Cardiac muscle cell (in vitro differentiated cells and primary cell): ENCODE measurements around the gene WTIP. TPM values are rescaled to one million over a fixed set of nuclear protein-coding genes. Genes with fewer than 3 reads are reported as not detected.
"Not testable (repeated sequence)": the region's sequence is repeated elsewhere in the genome, so short reads cannot be mapped to it uniquely, and the experiment has no call there.

Source experiments
- DNase-seq, 2 donors: peaks; one replicate each; pipeline versions ENCODE4 v3.0.0 to v3.0.0-alpha.2; 2010 to 2017; ENCODE audit warnings: low read depth in 1 of 2, low spot score in 1 of 2
- H3K27ac ChIP-seq: fragments of 200-600 bp; sonication (generic); 2 replicates; pipeline ENCODE4 v1.5.1; 2016
- H3K27me3 ChIP-seq: fragments of 200-600 bp; sonication (generic); 2 replicates; pipeline ENCODE4 v1.6.0; 2016; ENCODE audit warnings: control low read depth
- H3K36me3 ChIP-seq: fragments of 200-600 bp; sonication (generic); 2 replicates; pipeline ENCODE4 v1.5.1; 2016; ENCODE audit warnings: control low read depth
- H3K4me1 ChIP-seq: fragments of 200-600 bp; sonication (generic); 2 replicates; pipeline ENCODE4 v1.8.1; 2017; ENCODE audit warnings: low read depth, mild to moderate bottlenecking, mixed run types
- H3K4me3 ChIP-seq: fragments of 200-600 bp; sonication (generic); 2 replicates; pipeline ENCODE4 v1.5.1; 2016; ENCODE audit warnings: mild to moderate bottlenecking
- H3K9me3 ChIP-seq: fragments of 200-600 bp; sonication (generic); 2 replicates; pipeline ENCODE4 v1.5.1; 2017; ENCODE audit warnings: low read depth, mild to moderate bottlenecking, control low read depth
- CTCF ChIP-seq: IDR thresholded peaks from 2 replicates; pipeline ENCODE4 v1.5.1; 2012; ENCODE audit warnings: low read depth, mild to moderate bottlenecking, low read length
- polyA plus RNA-seq: library from polyadenylated mRNA; unstranded; fragments of >200 nt; fragmentation: Nextera tagmentation; extraction: Ambion mirVana; gene quantifications from 2 replicates; pipeline ENCODE4 v1.2.1, GENCODE V29; 2016
- total RNA-seq: library from RNA; depleted of rRNA; stranded (reverse); fragments of >200 nt; gene quantifications from 2 replicates; pipeline ENCODE4 v1.2.3, GENCODE V29; 2016

The WTIP gene
- total and polyA plus RNA-seq, 2 experiments from 2014 or later = 13.6 to 29.4 TPM

DNA sequence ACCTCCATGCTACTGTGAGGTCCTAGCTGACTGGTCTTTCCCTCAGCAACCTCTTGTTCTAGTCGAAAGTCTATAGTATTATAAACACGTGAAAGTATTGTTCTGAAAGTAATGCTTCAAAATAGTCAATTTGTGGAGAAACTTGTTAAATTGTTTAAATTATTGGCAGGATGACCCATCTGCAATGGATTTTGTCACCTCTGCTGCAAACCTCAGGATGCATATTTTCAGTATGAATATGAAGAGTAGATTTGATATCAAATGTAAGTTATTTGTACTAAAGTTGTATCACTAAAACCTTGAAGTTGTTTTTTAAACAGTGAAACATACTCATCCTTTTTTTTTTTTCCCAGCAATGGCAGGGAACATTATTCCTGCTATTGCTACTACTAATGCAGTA, 27.5 kb upstream of the WTIP start:
- no peaks in the 10 kb centered on the region for H3K4me1 ChIP-seq
- no peaks in the 10 kb centered on the region for H3K27me3 ChIP-seq
- no peak for TF ChIP-seq CTCF
- DNase-seq = no peak
- H3K4me3 ChIP-seq = no peak overlapping the region
- H3K27ac ChIP-seq = no peak overlapping the region
- H3K9me3 ChIP-seq = no peaks in the 10 kb centered on the region
- peaks cover 64% of the 10 kb centered on the region for H3K36me3 ChIP-seq

DNA sequence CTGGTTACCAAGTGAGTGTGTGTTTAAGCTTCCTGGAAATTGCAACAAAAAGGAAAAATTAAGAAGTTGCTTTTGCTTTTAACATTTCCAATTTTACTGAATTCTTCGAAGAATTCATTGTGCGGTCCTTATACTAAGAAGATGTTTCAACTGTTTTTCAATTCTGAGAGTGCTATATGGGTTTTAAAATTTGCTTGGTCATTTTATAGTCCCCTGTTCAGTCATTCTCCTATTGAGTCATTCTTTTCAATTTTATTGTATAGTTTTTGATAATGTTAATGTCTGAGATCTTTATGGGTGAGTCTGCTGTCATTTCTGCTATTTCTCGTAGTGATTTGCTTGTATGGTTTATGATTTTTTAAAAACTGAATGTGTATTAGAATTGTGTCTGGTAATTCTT, 26.9 kb upstream of the WTIP start:
- Histone ChIP-seq H3K9me3 (no peaks in the 10 kb centered on the region), H3K36me3 (peaks cover 63% of the 10 kb centered on the region), H3K27ac (no peak overlapping the region), H3K4me1 (no peaks in the 10 kb centered on the region), H3K27me3 (no peaks in the 10 kb centered on the region), H3K4me3 (no peak overlapping the region)
- TF ChIP-seq CTCF = no peak
- DNase-seq = no peak

DNA sequence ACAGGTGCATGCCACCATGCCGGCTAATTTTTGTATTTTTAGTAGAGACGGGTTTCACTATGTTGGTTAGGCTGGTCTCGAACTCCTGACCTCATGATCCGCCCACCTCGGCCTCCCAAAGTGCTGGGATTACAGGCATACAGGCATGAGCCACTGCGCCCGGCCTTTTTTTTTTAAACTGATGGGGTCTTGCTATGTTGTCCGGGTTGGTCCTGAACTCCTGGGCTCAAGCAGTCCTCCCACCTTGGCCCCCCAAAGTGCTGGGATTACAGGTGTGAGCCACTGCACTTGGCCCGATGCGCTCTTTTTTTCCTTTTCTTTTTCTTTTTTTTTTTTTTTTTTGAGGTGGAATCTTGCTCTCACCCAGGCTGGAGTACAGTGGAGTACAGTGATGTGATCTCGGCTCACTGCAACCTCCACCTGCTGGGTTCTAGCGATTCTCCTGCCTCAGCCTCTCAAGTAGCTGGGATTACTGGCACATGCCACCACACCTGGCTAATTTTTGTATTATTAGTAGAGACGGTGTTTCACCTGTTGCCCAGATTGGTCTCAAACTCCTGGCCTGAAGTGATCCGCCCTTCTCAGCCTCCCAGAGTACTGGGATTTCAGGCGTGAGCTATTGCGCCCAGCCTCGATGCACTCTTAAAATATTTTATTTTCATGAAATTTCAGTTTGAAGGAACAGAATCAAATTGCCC, 25.6 kb upstream of the WTIP start:
- H3K4me1 ChIP-seq, H3K27me3 ChIP-seq, DNase-seq, H3K27ac ChIP-seq, H3K4me3 ChIP-seq, H3K9me3 ChIP-seq: not testable (repeated sequence)
- peaks cover 65% of the 10 kb centered on the region for H3K36me3 ChIP-seq

- H3K9me3 ChIP-seq = no peaks in the 10 kb centered on the region
- no peaks in the 10 kb centered on the region for H3K27me3 ChIP-seq
- H3K4me1 ChIP-seq = peaks cover 5% of the 10 kb centered on the region
- no peak for TF ChIP-seq CTCF
- DNase-seq = no peak
- peak overlapping the region; percentile 26 for H3K27ac ChIP-seq
- peaks cover 65% of the 10 kb centered on the region for H3K36me3 ChIP-seq
- no peak overlapping the region for H3K4me3 ChIP-seq
Measured at GRCh38 chr19:34457446-34457845, 24.1 kb upstream of the WTIP start.

DNA sequence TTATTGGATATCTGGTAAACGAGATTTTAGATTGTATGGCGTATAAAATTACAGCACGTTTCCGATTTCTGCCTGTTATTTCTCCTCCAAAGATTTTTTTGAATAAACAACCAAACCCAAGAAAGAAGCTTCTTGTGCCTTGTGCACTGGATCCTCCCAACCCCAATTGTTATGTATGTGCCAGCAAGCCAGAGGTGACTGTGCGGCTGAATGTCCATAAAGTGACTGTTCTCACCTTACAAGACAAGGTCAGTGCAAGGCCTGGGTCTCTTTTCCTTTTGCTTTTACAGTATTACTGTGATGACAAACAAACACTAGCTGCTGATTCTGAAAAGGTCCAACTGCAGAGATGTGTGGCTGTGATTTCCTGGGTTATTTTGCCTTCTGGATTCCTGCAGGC, 22.9 kb upstream of the WTIP start:
- H3K4me3 ChIP-seq = no peak overlapping the region
- H3K27ac ChIP-seq = no peak overlapping the region
- DNase-seq = no peak
- H3K9me3 ChIP-seq = no peaks in the 10 kb centered on the region
- no peak for TF ChIP-seq CTCF
- peaks cover 67% of the 10 kb centered on the region for H3K36me3 ChIP-seq
- H3K27me3 ChIP-seq = no peaks in the 10 kb centered on the region
- H3K4me1 ChIP-seq = peaks cover 5% of the 10 kb centered on the region

- Histone ChIP-seq H3K27ac (no peak overlapping the region), H3K27me3 (no peaks in the 10 kb centered on the region), H3K36me3 (peaks cover 66% of the 10 kb centered on the region), H3K9me3 (no peaks in the 10 kb centered on the region), H3K4me3 (no peak overlapping the region), H3K4me1 (peaks cover 5% of the 10 kb centered on the region)
- no peak for TF ChIP-seq CTCF
- DNase-seq = no peak
Measured at GRCh38 chr19:34459614-34460013, 21.9 kb upstream of the WTIP start.
